PC-9 (cell line): ENCODE data around the gene SERPINE2.

ENCODE experiments used
- EZH2 ChIP-seq: fragments of 200-600 bp; sonication (generic); IDR thresholded peaks from 2 replicates; pipeline ENCODE4 v1.8.0; 2017; ENCODE audit warnings: antibody characterized with exemption, low read depth
- TF ChIP-seq, protein P1 (sequence below): fragments of 200-600 bp; sonication (generic); conservative IDR thresholded peaks from 2 replicates; pipeline ENCODE4 v1.6.1; 2017; ENCODE audit warnings: mixed run types, antibody characterized with exemption, mild to moderate bottlenecking, moderate library complexity

DNA sequence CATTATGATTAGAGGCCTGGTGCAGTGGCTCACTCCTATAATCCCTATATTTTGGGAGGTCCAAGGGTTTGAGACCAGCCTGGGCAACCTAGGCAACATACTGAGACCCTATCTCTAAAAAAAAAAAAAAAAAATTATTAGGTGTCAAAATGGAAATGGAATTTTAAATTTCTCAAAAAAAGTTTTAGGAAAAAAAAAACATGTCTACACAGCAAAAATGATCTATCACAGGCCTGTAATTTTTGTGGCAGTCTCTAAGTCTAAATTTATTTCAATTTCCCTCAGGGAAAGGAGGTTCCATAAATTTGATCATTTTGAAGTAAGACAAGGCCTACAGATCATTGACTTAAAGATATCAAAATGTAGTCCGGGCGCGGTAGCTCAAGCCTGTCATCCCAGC lies 65.5 kb downstream of the SERPINE2 start:
- TF ChIP-seq, protein P1, sequence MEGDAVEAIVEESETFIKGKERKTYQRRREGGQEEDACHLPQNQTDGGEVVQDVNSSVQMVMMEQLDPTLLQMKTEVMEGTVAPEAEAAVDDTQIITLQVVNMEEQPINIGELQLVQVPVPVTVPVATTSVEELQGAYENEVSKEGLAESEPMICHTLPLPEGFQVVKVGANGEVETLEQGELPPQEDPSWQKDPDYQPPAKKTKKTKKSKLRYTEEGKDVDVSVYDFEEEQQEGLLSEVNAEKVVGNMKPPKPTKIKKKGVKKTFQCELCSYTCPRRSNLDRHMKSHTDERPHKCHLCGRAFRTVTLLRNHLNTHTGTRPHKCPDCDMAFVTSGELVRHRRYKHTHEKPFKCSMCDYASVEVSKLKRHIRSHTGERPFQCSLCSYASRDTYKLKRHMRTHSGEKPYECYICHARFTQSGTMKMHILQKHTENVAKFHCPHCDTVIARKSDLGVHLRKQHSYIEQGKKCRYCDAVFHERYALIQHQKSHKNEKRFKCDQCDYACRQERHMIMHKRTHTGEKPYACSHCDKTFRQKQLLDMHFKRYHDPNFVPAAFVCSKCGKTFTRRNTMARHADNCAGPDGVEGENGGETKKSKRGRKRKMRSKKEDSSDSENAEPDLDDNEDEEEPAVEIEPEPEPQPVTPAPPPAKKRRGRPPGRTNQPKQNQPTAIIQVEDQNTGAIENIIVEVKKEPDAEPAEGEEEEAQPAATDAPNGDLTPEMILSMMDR, result no peak
- no peak for TF ChIP-seq EZH2
